ENCODE measurements around the gene TES.
"Not testable (repeated sequence)": the region's sequence is repeated elsewhere in the genome, so short reads cannot be mapped to it uniquely, and the experiment has no call there.

The TES gene

GRCh38 chr7:116210345-116211005 lies at the start of gene TES:
Gene TES, plus strand, starts transcription at chr7:116210539. Its CDS starts 169 bp downstream, at chr7:116210708.
- peak; percentile 53 for DNase-seq

- no peak for DNase-seq
These were observed 48.6 kb upstream of the TES start for GRCh38 chr7:116161728-116162127.

- DNase-seq = no peak
These were observed 48.1 kb upstream of the TES start for GRCh38 chr7:116162254-116162653.

GRCh38 chr7:116162992-116163391 lies 47.3 kb upstream of the TES start:
- DNase-seq = no peak

GRCh38 chr7:116164552-116165306 lies 45.6 kb upstream of the TES start:
- DNase-seq = no peak

GRCh38 chr7:116165717-116166116 lies 44.6 kb upstream of the TES start:
- DNase-seq = no peak

- no peak for DNase-seq
These were observed 44.2 kb upstream of the TES start for GRCh38 chr7:116166156-116166555.

- peak; percentile 5 for DNase-seq
These were observed 43.2 kb upstream of the TES start for GRCh38 chr7:116167177-116167576.

GRCh38 chr7:116169060-116169459 lies 41.3 kb upstream of the TES start:
- DNase-seq = no peak

- no peak for DNase-seq
These were observed 40.2 kb upstream of the TES start for GRCh38 chr7:116170180-116170579.

- DNase-seq = no peak
These were observed 39.2 kb upstream of the TES start for GRCh38 chr7:116171094-116171493.

- no peak for DNase-seq
These were observed 38.0 kb upstream of the TES start for GRCh38 chr7:116172353-116172752.

- peak; percentile 58 for DNase-seq
These were observed 37.0 kb upstream of the TES start for GRCh38 chr7:116173051-116174028.

GRCh38 chr7:116175095-116175494 lies 35.2 kb upstream of the TES start:
- not testable (repeated sequence) for DNase-seq

- DNase-seq = no peak
These were observed 34.1 kb upstream of the TES start for GRCh38 chr7:116176226-116176625.

GRCh38 chr7:116177009-116177408 lies 33.3 kb upstream of the TES start:
- DNase-seq = no peak

GRCh38 chr7:116180302-116180701 lies 30.0 kb upstream of the TES start:
- DNase-seq = peak; percentile 48

- no peak for DNase-seq
These were observed 28.3 kb upstream of the TES start for GRCh38 chr7:116182023-116182422.

- no peak for DNase-seq
These were observed 24.9 kb upstream of the TES start for GRCh38 chr7:116185450-116185849.

GRCh38 chr7:116185956-116186355 lies 24.4 kb upstream of the TES start:
- no peak for DNase-seq

- DNase-seq = no peak
These were observed 22.9 kb upstream of the TES start for GRCh38 chr7:116187400-116187799.

GRCh38 chr7:116193329-116194087 lies 16.8 kb upstream of the TES start:
- DNase-seq = no peak

- DNase-seq = no peak
These were observed 16.2 kb upstream of the TES start for GRCh38 chr7:116194115-116194514.

All from NCI-H82 (cell line).